Liver (tissue), 9 donors: ENCODE measurements around the gene KCNC4. TPM values are rescaled to one million over a fixed set of nuclear protein-coding genes. Genes with fewer than 3 reads are reported as not detected.

Experiments
- DNase-seq: peaks from one replicate; pipeline ENCODE4 v3.0.0-alpha.2; 2017; ENCODE audit warnings: low spot score
- H3K27ac ChIP-seq, 2 donors: one replicate each; pipeline ENCODE4 v1.7.0; 2013; ENCODE audit warnings: inconsistent platforms in 2 of 2, low read length in 2 of 2, control low read depth in 1 of 2, low read depth in 1 of 2, mild to moderate bottlenecking in 1 of 2
- H3K27me3 ChIP-seq, 4 donors: one replicate each; pipeline versions ENCODE4 v1.6.1 to v1.7.0; 2013; ENCODE audit warnings: low read length in 3 of 4, inconsistent platforms in 1 of 4, mild to moderate bottlenecking in 1 of 4, moderate library complexity in 1 of 4; ENCODE audit not compliant: control insufficient read depth in 4 of 4, insufficient read depth in 4 of 4
- H3K36me3 ChIP-seq, 4 donors: one replicate each; pipeline versions ENCODE4 v1.6.1 to v1.7.0; 2013; ENCODE audit warnings: low read length in 3 of 4, mild to moderate bottlenecking in 3 of 4, low read depth in 1 of 4, moderate library complexity in 1 of 4; ENCODE audit not compliant: control insufficient read depth in 4 of 4, insufficient read depth in 3 of 4
- H3K4me1 ChIP-seq, 4 donors: one replicate each; pipeline versions ENCODE4 v1.6.1 to v1.7.0; 2013; ENCODE audit warnings: low read length in 3 of 4, mild to moderate bottlenecking in 3 of 4, moderate library complexity in 1 of 4; ENCODE audit not compliant: control insufficient read depth in 4 of 4, insufficient read depth in 4 of 4
- H3K4me3 ChIP-seq, 3 donors: one replicate each; pipeline versions ENCODE4 v1.6.1 to v1.7.0; 2013; ENCODE audit warnings: low read length in 3 of 3, control low read depth in 1 of 3, low read depth in 1 of 3, mild to moderate bottlenecking in 1 of 3
- H3K9ac ChIP-seq, 2 donors: one replicate each; pipeline ENCODE4 v1.7.0; 2013; ENCODE audit warnings: low read length in 2 of 2, mild to moderate bottlenecking in 2 of 2, moderate library complexity in 2 of 2, control low read depth in 1 of 2, low read depth in 1 of 2
- H3K9me3 ChIP-seq, 4 donors: one replicate each; pipeline versions ENCODE4 v1.6.1 to v1.7.0; 2013; ENCODE audit warnings: low read length in 3 of 4; ENCODE audit not compliant: control insufficient read depth in 4 of 4
- CTCF ChIP-seq: fragments of 150-350 bp; IDR thresholded peaks from 2 replicates; pipeline ENCODE4 v1.5.1; 2017; ENCODE audit warnings: improper control_type of control experiment, low read depth, low read length; ENCODE audit not compliant: missing input control
- FOXA2 ChIP-seq: IDR thresholded peaks from 2 replicates; pipeline ENCODE4 v1.6.1; 2016; ENCODE audit warnings: antibody characterized with exemption
- HNF4A ChIP-seq, 2 donors: conservative IDR thresholded peaks; 2 replicates each; pipeline ENCODE4 v1.6.1; 2016; ENCODE audit warnings: antibody characterized with exemption in 2 of 2, mild to moderate bottlenecking in 2 of 2
- NR2F2 ChIP-seq: IDR thresholded peaks from 2 replicates; pipeline ENCODE4 v1.6.1; 2016; ENCODE audit warnings: antibody characterized with exemption
- REST ChIP-seq: IDR thresholded peaks from 2 replicates; pipeline ENCODE4 v1.6.1; 2016; ENCODE audit warnings: antibody characterized with exemption, mild to moderate bottlenecking
- TAF1 ChIP-seq: conservative IDR thresholded peaks from 2 replicates; pipeline ENCODE4 v1.6.1; 2016; ENCODE audit warnings: antibody characterized with exemption, mild to moderate bottlenecking
- YY1 ChIP-seq: IDR thresholded peaks from 2 replicates; pipeline ENCODE4 v1.6.1; 2016; ENCODE audit warnings: antibody characterized with exemption, mild to moderate bottlenecking
- ZBTB33 ChIP-seq: IDR thresholded peaks from 2 replicates; pipeline ENCODE4 v1.6.1; 2016; ENCODE audit warnings: antibody characterized with exemption
- WGBS: extraction: QIAGEN DNeasy Blood & Tissue Kit; methylation state at CpG from one replicate; pipeline ENCODE4 v1.1.7; 2013; 5-methylcytosine and 5-hydroxymethylcytosine counted together
- polyA plus RNA-seq, 2 donors: library from polyadenylated mRNA; stranded (reverse) in 1 of 2; unstranded in 1 of 2; fragments of 200-250 nt in 1 of 2; fragments of >200 nt in 1 of 2; fragmentation: Nextera tagmentation in 1 of 2; extraction: Ambion mirVana in 1 of 2; gene quantifications; one replicate each; pipeline versions ENCODE4 v1.2.1 to v1.2.3, GENCODE V29; 2013 to 2015
- total RNA-seq, 2 donors: library from RNA; depleted of rRNA; stranded (reverse); fragments of >200 nt; gene quantifications; one replicate each; pipeline ENCODE4 v1.2.3, GENCODE V29; 2014
- donor health status: healthy.
- donor health status: healthy.
- donor health status: healthy.
- donor health status: healthy.
- donor health status: healthy.

The KCNC4 gene
- total RNA-seq (1 to 10 TPM; 1.0 to 2.5 TPM), polyA plus RNA-seq (1 to 10 TPM in 1 of 2 donors, under 1 TPM in 1; 0.46 to 1.9 TPM)

- no peaks in the 10 kb centered on the region for H3K9me3 ChIP-seq
- peak within 1 kb of the TSS; percentile 45 to 76 for H3K27ac ChIP-seq
- H3K4me3 ChIP-seq = peak within 1 kb of the TSS; percentile 18 to 67 (median 49)
- TF ChIP-seq REST = no peak
- no peak for TF ChIP-seq YY1
- peak; percentile 68 for TF ChIP-seq NR2F2
- TF ChIP-seq TAF1 = no peak
- H3K27me3 ChIP-seq = peaks cover 0 to 2% (median 0%) of the 10 kb centered on the region in 4 donors
- H3K9ac ChIP-seq = peak within 1 kb of the TSS in 1 of 2 donors; percentile 29
- no peaks in the 10 kb centered on the region for H3K36me3 ChIP-seq
- peaks cover 0 to 18% (median 8%) of the 10 kb centered on the region in 4 donors for H3K4me1 ChIP-seq
- peak; percentile 66 for DNase-seq
- WGBS = 5% methylated on average over 103 of the region's 103 CpGs
These were observed at the start of gene KCNC4 for GRCh38 chr1:110209715-110210603. KCNC4 (plus strand) TSS chr1:110210314; CDS start chr1:110211500, 1,186 bp downstream.

- Histone ChIP-seq H3K4me1 (no peaks in the 10 kb centered on the region), H3K4me3 (no peak overlapping the region), H3K9ac (no peak overlapping the region), H3K27ac (no peak overlapping the region), H3K9me3 (no peaks in the 10 kb centered on the region), H3K36me3 (no peaks in the 10 kb centered on the region), H3K27me3 (peaks cover 0 to 3% (median 0%) of the 10 kb centered on the region in 4 donors)
- no peak for DNase-seq
- WGBS = 63% methylated on average over 10 of the region's 10 CpGs
- TF ChIP-seq ZBTB33 = no peak
- no peak for TF ChIP-seq FOXA2
- no peak for TF ChIP-seq CTCF
- no peak for TF ChIP-seq HNF4A (conservative IDR thresholded peaks at IDR 0.05)
These were observed 49.5 kb upstream of the KCNC4 start for GRCh38 chr1:110160538-110161100.
